Thoracic aorta (tissue), 2 donors: ENCODE data around the gene SPATA31C2. TPM values are rescaled to one million over a fixed set of nuclear protein-coding genes. Genes with fewer than 3 reads are reported as not detected.

Experiments used
- ATAC-seq: fragments of 150-250 bp; one replicate; pipeline ENCODE4 v1.8.0; 2017; ENCODE audit warnings: low read depth; ENCODE audit not compliant: insufficient number of reproducible peaks, low FRiP score
- DNase-seq: peaks from one replicate; pipeline ENCODE4 v3.0.0-alpha.2; 2020; ENCODE audit warnings: low spot score
- H3K27ac ChIP-seq, 2 donors: fragments of 200-600 bp; sonication (generic); 1 replicate in 1 of 2; 2 replicates in 1 of 2; pipeline ENCODE4 v1.5.1; 2016; ENCODE audit warnings: mild to moderate bottlenecking in 2 of 2, moderate library complexity in 2 of 2
- H3K27me3 ChIP-seq: fragments of 200-600 bp; sonication (generic); replicated peaks from 2 replicates; pipeline ENCODE4 v1.6.0; 2016; ENCODE audit warnings: mild to moderate bottlenecking; ENCODE audit not compliant: insufficient read depth
- H3K36me3 ChIP-seq: fragments of 200-600 bp; sonication (generic); one replicate; pipeline ENCODE4 v1.5.1; 2016
- H3K4me1 ChIP-seq, 2 donors: fragments of 200-600 bp; sonication (generic); 1 replicate in 1 of 2; 2 replicates in 1 of 2; pipeline versions ENCODE4 v1.5.1 to v1.6.0; 2016; ENCODE audit warnings: low read depth in 2 of 2, mild to moderate bottlenecking in 1 of 2; ENCODE audit not compliant: control insufficient read depth in 1 of 2
- H3K4me3 ChIP-seq: fragments of 200-600 bp; sonication (generic); 2 replicates; pipeline ENCODE4 v1.5.1; 2016; ENCODE audit warnings: mild to moderate bottlenecking
- H3K9me3 ChIP-seq: fragments of 200-600 bp; sonication (generic); 2 replicates; pipeline ENCODE4 v1.5.1; 2016
- total RNA-seq, 2 donors: library from RNA; depleted of rRNA; stranded (reverse); fragments of >200 nt; gene quantifications; one replicate each; pipeline versions ENCODE4 v1.1.0 to v1.2.3, GENCODE V29; 2016
- TF ChIP-seq, protein P1 (sequence below): fragments of 200-600 bp; sonication (generic); IDR thresholded peaks from one replicate; pipeline ENCODE4 v1.5.1; 2019; ENCODE audit warnings: antibody characterized with exemption

The SPATA31C2 gene
- total RNA-seq, 2 donors from 2014 or later, result not detected

DNA sequence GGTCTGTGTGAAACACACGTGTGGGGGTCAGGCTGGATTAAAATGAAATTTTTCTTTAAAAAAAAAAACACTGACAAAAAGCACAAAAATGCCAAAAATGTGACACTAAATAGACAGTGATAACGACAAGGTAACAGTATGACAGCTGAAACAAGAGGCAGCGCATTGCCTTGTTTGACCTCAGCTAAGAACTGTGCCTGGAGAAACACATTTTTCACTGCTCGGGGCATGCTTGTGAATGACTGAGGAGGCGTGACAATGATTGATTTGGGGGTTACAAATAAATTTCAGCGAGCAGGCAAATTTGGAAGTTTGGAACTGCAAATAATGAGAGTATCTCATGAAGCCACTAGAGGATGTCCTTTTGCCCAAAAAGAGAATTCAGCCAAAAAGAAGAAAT is 44.2 kb upstream of the SPATA31C2 start:
- DNase-seq (no peak), ATAC-seq (no peak)
- H3K4me3 ChIP-seq, result no peak overlapping the region
- peaks cover 0 to 11% of the 10 kb centered on the region in 2 donors for H3K4me1 ChIP-seq
- H3K9me3 ChIP-seq, result no peaks in the 10 kb centered on the region
- no peaks in the 10 kb centered on the region for H3K36me3 ChIP-seq
- H3K27me3 ChIP-seq, result no peaks in the 10 kb centered on the region
- TF ChIP-seq, protein P1, sequence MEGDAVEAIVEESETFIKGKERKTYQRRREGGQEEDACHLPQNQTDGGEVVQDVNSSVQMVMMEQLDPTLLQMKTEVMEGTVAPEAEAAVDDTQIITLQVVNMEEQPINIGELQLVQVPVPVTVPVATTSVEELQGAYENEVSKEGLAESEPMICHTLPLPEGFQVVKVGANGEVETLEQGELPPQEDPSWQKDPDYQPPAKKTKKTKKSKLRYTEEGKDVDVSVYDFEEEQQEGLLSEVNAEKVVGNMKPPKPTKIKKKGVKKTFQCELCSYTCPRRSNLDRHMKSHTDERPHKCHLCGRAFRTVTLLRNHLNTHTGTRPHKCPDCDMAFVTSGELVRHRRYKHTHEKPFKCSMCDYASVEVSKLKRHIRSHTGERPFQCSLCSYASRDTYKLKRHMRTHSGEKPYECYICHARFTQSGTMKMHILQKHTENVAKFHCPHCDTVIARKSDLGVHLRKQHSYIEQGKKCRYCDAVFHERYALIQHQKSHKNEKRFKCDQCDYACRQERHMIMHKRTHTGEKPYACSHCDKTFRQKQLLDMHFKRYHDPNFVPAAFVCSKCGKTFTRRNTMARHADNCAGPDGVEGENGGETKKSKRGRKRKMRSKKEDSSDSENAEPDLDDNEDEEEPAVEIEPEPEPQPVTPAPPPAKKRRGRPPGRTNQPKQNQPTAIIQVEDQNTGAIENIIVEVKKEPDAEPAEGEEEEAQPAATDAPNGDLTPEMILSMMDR, result no peak
- no peak overlapping the region for H3K27ac ChIP-seq

DNA sequence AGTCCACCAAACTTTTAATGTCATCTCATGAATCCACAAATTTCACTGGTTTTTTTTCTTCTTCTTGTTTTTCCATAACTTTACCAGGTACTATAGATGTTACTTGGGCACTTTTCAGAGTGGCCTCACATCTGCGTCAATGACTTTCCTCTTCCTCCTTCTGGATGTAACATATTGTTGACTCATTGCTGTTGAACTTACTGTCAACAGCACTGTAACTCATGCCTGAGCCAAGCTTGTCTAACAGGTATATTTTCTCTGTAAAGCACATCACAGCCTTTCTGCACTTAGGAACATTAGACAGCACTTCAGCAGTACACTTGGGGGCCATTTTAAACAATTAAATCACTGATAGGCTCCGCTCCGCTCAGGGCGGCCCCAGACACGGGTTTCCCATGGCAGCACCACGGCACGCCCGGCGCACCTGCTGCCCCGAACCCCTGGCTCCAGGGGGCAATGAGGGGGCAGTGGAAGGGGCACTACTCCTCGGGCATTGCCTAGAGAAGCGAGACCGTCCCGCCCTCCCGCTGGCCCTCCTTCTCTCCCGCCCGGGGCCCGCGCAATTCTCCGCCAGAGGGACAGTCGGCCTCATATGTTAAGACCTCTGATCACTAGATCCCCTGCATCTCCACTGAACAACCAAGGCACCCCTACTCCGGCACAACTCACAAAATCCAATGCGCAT is 41.9 kb upstream of the SPATA31C2 start:
- TF ChIP-seq, protein P1, result no peak
- H3K4me1 ChIP-seq, result peaks cover 0 to 11% of the 10 kb centered on the region in 2 donors
- DNase-seq (no peak), ATAC-seq (no peak)
- H3K9me3 ChIP-seq, result no peaks in the 10 kb centered on the region
- no peaks in the 10 kb centered on the region for H3K36me3 ChIP-seq
- H3K27me3 ChIP-seq, result no peaks in the 10 kb centered on the region
- no peak overlapping the region for H3K4me3 ChIP-seq
- no peak overlapping the region for H3K27ac ChIP-seq

DNA sequence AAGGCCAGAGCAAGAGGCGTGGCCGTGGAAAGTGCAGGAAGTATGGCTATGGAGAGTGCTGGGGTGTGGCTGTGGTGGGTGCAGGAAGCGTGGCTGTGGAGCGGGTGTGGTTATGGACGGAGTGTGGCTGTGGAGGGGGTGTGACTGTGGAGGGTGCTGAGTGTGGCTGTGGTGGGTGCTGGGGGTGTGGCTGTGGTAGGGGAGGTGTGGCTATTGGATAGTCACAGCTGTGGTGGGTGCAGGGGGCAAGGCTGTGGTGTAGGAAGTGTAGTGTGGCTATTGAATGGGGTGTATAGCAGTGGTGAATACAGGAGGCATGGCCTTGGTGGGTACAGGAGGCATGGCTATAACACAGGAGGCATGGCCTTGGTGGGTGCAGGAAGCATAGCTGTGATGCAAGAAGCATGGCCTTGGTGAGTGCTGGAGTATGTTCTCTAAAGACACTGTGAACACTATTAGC is 40.8 kb upstream of the SPATA31C2 start:
- H3K27ac ChIP-seq, result no peak overlapping the region
- H3K36me3 ChIP-seq, result no peaks in the 10 kb centered on the region
- TF ChIP-seq, protein P1, result no peak
- H3K4me3 ChIP-seq, result no peak overlapping the region
- DNase-seq (no peak), ATAC-seq (no peak)
- H3K4me1 ChIP-seq, result peaks cover 0 to 9% of the 10 kb centered on the region in 2 donors
- H3K27me3 ChIP-seq, result no peaks in the 10 kb centered on the region
- H3K9me3 ChIP-seq, result no peaks in the 10 kb centered on the region

DNA sequence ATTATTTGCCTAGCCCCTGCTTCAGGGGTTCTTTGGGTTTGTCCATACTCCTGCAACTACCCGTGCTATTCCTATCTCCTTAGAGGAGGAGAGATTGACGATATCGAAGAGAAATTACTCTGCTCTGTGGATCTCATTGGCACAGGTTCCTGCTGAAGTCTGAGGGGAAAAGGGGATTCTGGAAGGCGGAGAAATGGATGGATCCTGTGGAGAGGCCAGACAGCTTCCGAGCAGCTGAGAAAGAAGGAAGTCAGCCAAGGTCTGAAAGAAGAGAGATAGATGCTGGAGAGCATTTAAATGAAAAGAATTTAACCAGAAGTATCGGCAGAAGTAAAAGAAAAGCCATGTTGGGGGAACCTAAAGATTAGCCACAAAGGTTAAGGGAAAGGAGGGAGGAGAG is 40.4 kb upstream of the SPATA31C2 start:
- Histone ChIP-seq H3K4me1 (peaks cover 0 to 4% of the 10 kb centered on the region in 2 donors), H3K9me3 (no peaks in the 10 kb centered on the region), H3K36me3 (no peaks in the 10 kb centered on the region), H3K27me3 (no peaks in the 10 kb centered on the region), H3K4me3 (no peak overlapping the region), H3K27ac (no peak overlapping the region)
- ATAC-seq (no peak), DNase-seq (no peak)
- TF ChIP-seq, protein P1, result no peak

DNA sequence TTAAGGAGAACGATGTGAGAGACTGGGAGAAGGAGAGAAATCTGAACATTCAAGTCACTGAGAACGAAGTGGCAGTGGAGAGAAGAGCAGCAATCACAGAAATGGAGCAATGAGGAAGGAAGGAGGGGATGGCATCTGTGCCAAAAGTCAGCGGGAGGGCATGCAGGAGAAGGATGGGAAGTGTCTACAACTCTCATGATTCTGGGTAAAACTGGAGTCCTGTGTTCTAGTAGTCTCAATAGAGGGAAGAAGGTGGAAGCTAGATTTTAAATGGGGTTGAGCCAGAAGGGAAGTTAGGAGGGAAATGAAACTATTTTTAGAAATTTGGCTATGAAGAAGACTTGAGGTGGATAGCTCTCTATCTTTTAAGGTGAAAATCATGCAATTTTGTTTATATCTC is 39.1 kb upstream of the SPATA31C2 start:
- Histone ChIP-seq H3K27ac (no peak overlapping the region), H3K9me3 (no peaks in the 10 kb centered on the region), H3K4me1 (no peaks in the 10 kb centered on the region), H3K27me3 (no peaks in the 10 kb centered on the region), H3K4me3 (no peak overlapping the region), H3K36me3 (no peaks in the 10 kb centered on the region)
- ATAC-seq (no peak), DNase-seq (no peak)
- TF ChIP-seq, protein P1, result no peak
